NT2/D1 (cell line): ENCODE data around the gene KLF16.

Source experiments
- SUZ12 ChIP-seq: IDR thresholded peaks from 2 replicates; pipeline ENCODE4 v1.6.1; 2011; ENCODE audit not compliant: insufficient read length, insufficient read depth; ENCODE audit errors: extremely low read depth
- YY1 ChIP-seq: IDR thresholded peaks from 2 replicates; pipeline ENCODE4 v1.6.1; 2011; ENCODE audit not compliant: insufficient read length, insufficient read depth
- ZNF274 ChIP-seq: IDR thresholded peaks from 2 replicates; pipeline ENCODE4 v1.6.1; 2011; ENCODE audit warnings: mild to moderate bottlenecking, low read depth, low read length

DNA sequence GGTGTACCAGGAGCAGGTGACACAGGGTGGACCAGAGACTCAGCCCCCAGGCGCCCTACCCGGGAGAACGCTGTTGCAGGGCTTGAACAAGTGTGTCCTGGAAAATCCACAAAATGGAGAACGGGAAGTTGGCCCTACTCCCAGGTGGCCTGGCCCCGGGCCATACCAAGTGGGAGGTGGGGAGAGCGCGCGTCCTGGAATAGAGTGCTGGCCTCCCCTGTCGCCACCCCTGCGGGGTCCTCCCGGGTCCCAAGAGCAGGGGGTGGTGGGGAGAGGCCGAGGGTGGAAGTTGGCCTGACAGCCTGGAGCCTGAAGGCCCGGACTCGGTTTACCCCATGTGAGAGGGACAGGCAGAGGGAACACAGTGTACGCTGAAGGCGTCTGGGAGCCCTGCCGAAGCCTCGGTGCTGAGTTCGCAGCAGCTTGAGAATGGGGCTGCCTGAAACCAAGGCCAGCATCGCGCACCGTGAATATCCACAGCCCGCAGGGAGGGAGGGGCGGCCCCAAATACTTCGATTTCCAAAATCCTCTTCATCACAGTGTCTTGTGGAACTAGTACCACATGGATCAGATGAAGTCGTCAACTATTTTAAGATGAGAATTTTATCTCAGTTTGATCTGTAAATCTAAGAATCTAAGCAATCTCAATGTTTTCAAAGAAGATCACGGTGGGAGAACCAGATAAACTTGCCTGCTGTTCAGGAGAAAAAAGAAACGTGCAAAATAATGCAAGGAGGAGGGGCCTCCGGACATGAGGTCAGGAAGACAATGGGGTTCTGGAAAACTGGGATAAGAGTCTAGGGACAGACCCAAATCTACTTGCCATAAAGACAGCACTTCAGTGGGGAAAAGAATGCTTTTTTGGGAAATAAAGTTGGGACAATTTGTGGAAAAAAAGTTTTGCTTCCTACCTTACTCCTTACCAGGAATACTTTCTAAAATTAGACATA lies 10.4 kb upstream of the KLF16 start:
- TF ChIP-seq SUZ12, result no peak
- no peak for TF ChIP-seq ZNF274
- no peak for TF ChIP-seq YY1
